NCI-H2107 (cell line): Measurements from ENCODE around the gene IDH3A.

ENCODE experiments used
- DNase-seq: peaks from one replicate; lab custom pipeline; 2025; lab: John Stamatoyannopoulos, UW

The IDH3A gene

DNA sequence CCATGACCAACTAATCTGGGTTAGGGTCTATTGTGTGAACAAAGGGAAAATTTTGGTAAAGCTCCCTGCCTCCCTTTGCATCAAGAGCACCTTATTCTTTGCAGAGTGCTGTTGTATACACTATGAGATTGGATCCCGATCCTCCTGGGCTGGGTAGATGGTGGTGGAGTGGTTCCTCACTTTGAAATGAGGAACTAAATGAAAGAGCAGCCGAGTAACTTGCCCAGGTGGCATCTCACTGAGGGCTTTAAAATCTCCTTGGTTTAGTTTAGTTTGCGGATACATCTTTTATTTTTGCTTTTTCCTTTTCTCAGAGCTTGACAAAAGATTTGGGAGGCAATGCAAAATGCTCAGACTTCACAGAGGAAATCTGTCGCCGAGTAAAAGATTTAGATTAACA lies 19.4 kb downstream of the IDH3A start:
- no peak for DNase-seq

GRCh38 chr15:78170848-78171773 lies 21.9 kb downstream of the IDH3A start:
- no peak for DNase-seq

- no peak for DNase-seq
Observed at GRCh38 chr15:78171864-78172472, 22.8 kb downstream of the IDH3A start.

DNA sequence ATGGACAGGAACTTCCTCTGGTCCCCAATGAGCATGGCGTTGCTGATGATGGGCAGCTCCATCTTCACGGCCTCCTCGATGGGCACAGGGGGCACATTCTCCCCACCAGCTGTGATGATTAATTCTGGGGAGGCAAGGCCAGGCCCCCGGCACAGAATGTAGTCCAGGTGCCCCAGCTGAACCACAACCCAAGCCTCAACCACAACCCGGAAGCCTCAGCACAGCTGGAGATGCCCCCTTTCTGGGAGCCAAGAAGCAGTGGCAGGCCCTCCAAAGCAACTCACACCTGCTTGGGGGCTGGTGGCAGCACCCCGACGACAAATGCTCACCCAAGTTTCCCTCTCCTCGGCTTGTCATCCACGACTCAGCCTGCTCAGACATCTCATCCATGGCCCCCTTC lies 25.2 kb downstream of the IDH3A start:
- no peak for DNase-seq

- DNase-seq, result no peak
Observed at GRCh38 chr15:78175330-78175729, 26.2 kb downstream of the IDH3A start.

GRCh38 chr15:78177447-78177873 lies 28.3 kb downstream of the IDH3A start:
- DNase-seq, result no peak

- no peak for DNase-seq
Observed at GRCh38 chr15:78178064-78178463, 28.9 kb downstream of the IDH3A start.

- no peak for DNase-seq
Observed at GRCh38 chr15:78179286-78179840, 30.2 kb downstream of the IDH3A start.

- DNase-seq, result no peak
Observed at GRCh38 chr15:78179906-78180305, 30.7 kb downstream of the IDH3A start.

DNA sequence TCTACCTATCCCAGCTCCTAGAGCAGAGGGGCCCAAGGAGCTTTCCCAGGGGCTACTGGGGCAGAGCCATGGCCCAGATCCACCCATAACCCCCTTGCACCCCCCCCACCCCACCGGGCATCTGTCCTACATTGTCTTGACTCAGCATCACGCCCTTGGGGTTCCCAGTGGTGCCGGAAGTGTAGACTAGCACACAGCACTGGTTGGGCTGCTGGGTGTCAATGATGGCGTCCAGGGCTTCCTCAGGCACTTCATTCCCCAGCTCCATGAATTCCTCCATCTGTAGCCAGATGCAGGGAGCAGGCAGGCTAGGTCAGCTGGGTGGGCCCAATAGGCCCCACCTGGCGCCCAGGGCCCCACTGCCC lies 33.2 kb downstream of the IDH3A start:
- DNase-seq, result no peak

- DNase-seq, result no peak
Observed at GRCh38 chr15:78182821-78183220, 33.7 kb downstream of the IDH3A start.

DNA sequence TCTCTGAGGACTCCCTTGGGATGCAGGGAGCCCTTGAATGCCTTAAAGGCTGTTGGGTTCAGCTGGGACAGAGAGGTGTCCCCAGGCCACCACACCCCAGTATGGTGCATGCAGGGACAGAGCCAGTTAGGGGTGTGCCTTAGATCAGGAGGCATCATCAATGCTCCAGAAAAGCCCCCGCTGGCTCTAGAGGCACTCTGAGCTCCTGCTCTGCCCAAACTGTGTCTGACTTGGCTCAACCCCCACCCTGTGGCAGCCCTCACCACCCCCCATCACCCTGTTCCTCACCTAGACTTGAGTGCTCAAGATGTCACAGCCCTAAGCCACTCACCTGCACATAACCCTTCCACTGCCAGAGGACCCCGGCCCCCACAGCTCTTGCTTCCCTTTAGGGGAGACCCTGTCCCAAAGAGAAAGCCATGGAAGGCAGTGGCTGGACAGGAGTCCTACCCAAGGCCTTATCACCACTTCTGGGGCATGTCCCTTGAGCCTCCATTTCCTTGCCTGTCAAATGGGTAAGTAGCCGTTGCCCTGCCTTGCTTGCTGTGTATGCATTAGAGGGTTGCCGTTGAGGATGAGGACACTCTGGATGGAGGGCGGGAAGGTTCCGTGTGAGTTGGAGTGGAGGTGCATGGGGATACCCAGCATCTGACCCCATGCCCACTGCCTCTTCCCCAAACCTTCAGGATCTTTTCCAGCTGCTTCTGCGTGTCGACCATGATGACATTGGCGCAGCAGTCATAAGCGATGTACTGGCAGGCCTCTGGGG lies 43.8 kb downstream of the IDH3A start:
- no peak for DNase-seq

DNA sequence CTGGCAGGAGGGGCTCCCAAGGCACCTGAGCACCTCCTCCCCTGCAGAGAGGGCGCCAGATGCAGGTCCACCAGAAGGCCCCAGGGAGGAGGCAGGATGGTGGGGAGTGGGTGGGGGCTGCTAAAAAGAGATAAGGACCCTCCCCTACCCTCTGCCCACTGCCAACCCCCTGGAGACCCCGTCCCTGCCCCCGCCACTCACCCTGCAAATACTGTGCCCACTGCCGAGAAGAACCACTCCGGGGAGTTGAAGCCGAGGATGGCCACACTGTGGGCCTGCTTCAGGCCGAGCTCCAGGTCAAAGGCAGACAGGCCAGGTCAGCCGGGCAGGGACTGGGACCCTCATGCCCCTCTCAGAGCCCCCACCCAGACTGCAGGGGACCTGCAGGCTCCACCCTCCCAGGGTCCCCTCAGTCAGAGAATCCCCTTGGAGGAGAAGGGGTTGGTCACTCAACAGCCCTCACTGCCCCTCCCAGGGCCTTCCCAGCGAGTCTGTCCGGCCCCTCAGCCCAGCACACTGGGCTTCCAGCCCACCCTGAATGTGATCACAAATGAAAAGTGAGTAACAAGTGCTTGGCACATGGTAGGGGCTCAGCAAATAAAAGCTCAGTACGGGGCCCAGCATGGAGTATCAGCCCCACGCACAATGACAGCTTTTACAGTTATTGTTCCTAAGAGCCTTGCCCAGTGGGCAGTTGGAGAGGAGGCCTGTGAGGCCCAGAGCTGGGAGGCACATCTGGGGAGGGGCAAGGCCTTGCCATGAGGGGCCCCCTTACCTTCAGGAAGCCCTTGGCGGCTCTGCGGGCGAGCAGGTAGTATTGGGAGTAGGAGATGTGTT lies 44.8 kb downstream of the IDH3A start:
- no peak for DNase-seq

DNA sequence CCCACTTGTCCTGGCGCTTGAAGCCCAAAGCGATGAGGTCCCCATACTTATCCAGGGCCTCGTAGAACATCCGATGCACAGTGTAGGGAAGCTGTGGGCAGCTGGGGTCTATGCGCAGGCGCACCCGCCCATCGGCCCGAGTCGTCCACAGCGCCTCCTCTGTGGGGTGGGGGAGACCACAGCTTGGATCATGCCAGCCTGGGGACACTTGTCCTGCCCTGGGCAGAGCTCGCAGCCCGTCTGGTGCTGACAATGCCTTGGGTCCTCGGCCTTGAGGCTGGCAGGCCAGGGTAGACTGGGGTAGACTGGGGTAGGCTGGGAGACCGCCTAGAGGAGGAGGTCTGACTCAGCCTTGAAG lies 45.4 kb downstream of the IDH3A start:
- no peak for DNase-seq

DNA sequence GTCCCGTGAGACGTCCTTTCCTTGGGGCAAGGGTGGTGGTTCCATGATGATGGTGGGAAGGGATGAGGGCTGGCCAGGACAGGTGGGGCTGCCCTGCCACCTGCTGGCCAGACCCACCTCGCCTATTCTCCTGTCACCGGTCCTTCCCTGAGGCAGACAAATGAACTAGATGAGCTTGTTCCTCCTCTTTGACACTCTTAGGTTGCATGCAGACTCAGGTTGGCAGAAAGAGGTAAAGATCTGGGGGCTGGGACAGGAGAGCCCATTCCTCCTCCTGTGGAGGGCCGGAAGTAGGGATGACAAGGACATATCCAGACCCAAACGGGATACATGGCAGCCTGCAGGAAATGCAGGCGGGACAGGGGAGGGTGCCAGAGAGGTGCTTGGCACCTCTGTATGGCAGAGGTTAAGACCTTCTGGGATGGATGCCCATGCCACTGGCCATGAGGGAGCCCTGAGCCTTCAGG lies 46.6 kb downstream of the IDH3A start:
- no peak for DNase-seq

DNA sequence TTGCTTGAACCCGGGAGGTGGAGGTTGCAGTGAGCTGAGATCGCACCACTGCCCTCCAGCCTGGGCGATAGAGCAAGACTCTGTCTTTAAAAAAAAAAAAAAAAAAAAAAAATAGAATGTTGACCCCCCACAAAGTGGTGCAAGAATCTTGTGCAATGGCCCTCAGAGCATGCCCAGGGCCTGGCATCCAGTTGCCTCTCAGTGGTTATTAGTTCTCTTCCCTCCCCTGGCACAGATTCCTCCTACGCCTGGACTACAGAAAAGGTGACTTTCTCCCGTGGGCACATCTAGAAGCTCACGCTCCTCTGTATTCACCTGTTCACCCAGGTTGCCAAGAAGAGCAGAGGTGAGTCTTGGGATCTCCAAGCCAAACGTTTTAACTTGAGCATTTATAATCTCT lies 48.5 kb downstream of the IDH3A start:
- DNase-seq, result no peak

- no peak for DNase-seq
Observed at GRCh38 chr15:78200276-78200930, 51.2 kb downstream of the IDH3A start.

- no peak for DNase-seq
Observed at GRCh38 chr15:78201281-78202190, 52.4 kb downstream of the IDH3A start.

GRCh38 chr15:78203346-78204225 lies 54.4 kb downstream of the IDH3A start:
- no peak for DNase-seq
